ENCODE data around the gene NPAS2. TPM values are rescaled to one million over a fixed set of nuclear protein-coding genes. Genes with fewer than 3 reads are reported as not detected.

The NPAS2 gene
- total RNA-seq, 6 donors from 2014 or later: 13.8 to 52.5 (median 23.0) TPM

DNA sequence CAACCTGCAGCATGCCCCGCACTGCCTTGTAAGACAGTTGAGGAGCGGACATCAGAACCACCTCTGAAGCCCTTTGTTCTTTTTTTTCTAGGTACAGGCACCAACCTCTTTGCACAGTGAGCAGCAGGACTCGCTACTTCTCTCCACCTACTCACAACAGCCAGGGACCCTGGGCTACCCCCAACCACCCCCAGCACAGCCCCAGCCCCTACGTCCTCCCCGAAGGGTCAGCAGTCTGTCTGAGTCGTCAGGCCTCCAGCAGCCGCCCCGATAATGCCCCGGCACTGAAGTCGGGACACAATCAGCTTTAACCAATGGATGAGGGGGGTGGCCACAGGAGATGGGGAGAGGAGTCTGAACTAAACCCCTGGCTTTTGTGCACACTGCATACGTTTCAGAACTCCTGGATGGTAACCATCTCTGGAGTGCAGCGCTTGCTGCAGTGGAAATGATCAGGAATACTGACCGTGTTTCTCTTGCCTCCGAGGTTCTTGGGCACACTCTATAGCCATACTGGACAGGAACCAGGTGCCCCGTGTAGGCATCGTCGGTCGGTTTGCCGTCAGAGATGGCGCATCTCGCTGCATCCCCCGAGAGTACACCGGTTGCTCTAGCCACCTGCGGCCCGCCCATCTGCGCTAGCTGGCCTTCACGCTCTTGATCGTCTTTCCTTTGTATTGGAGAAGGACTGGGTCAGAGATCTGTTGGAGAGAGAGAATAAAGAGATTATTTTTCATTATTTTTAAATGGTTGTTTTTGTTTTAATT, 175.6 kb downstream of the NPAS2 start:
- DNase-seq (peak in 1 of 2 donors; percentile 46), ATAC-seq (ENCODE audit: low FRiP score in 2 of 2) (no peak)
- WGBS, 2 donors: 90 to 96% methylated on average over 28 of the region's 28 CpGs
- H3K27ac ChIP-seq: no peak overlapping the region
- no peaks in the 10 kb centered on the region for H3K27me3 ChIP-seq
- no peak overlapping the region for H3K4me3 ChIP-seq
- no peaks in the 10 kb centered on the region for H3K9me3 ChIP-seq
- peaks cover 0 to 19% (median 0%) of the 10 kb centered on the region in 4 donors for H3K36me3 ChIP-seq
- TF ChIP-seq EP300 (IDR thresholded peaks at IDR 0.05): no peak
- no peak for TF ChIP-seq POLR2AphosphoS5 (IDR thresholded peaks at IDR 0.05)
- TF ChIP-seq, protein P1, sequence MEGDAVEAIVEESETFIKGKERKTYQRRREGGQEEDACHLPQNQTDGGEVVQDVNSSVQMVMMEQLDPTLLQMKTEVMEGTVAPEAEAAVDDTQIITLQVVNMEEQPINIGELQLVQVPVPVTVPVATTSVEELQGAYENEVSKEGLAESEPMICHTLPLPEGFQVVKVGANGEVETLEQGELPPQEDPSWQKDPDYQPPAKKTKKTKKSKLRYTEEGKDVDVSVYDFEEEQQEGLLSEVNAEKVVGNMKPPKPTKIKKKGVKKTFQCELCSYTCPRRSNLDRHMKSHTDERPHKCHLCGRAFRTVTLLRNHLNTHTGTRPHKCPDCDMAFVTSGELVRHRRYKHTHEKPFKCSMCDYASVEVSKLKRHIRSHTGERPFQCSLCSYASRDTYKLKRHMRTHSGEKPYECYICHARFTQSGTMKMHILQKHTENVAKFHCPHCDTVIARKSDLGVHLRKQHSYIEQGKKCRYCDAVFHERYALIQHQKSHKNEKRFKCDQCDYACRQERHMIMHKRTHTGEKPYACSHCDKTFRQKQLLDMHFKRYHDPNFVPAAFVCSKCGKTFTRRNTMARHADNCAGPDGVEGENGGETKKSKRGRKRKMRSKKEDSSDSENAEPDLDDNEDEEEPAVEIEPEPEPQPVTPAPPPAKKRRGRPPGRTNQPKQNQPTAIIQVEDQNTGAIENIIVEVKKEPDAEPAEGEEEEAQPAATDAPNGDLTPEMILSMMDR (IDR thresholded peaks at IDR 0.05): no peak
- no peak for TF ChIP-seq POLR2A (IDR thresholded peaks at IDR 0.05)
- H3K4me1 ChIP-seq: no peaks in the 10 kb centered on the region

DNA sequence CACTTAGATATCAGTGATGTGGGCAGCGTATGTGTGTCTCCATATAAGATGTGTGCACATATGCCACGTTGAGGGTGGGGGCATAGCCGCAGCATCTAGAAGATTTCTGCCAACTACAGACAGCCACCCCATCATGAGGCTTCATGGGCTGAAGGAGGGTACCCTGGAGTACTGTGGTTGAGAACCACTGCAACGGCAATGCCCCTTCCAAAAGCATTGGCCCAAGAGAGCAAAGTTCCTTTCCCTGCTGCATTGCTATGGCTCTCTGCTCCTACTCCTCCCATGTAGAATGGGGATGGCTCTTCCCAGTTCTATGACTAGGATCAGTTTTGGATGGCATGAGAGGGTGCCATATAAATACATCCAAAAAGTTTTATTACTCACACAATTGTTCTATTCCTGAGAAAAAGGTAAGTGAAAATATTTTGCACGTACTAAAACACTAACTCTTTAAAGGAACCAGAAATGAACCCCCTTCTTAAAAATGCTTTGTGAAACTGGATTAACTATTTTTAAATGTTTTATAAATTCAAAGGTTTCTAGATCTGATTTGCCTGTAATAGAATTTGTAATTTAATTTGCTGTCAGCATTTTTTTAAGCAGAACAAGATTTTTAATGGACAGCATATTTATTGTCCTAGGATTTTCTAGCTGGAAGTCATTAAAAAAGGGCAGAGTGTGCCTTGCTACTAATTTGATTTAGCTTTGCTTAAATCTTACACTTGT, 177.7 kb downstream of the NPAS2 start:
- ATAC-seq (ENCODE audit: low FRiP score in 2 of 2) (no peak), DNase-seq (no peak)
- Histone ChIP-seq H3K27ac (no peak overlapping the region), H3K9me3 (no peaks in the 10 kb centered on the region), H3K4me1 (peaks cover 0 to 7% (median 4%) of the 10 kb centered on the region in 4 donors), H3K4me3 (no peak overlapping the region), H3K36me3 (peaks cover 0 to 19% (median 0%) of the 10 kb centered on the region in 4 donors), H3K27me3 (no peaks in the 10 kb centered on the region)
- TF ChIP-seq EP300 (IDR thresholded peaks at IDR 0.05): no peak
- TF ChIP-seq POLR2A (IDR thresholded peaks at IDR 0.05): no peak
- TF ChIP-seq, protein P1 (IDR thresholded peaks at IDR 0.05): no peak
- no peak for TF ChIP-seq POLR2AphosphoS5 (IDR thresholded peaks at IDR 0.05)
- 82 to 97% methylated on average over 1 to 5 of the region's 5 CpGs for WGBS, 2 donors

GRCh38 chr2:100998235-100998573, 178.3 kb downstream of the NPAS2 start:
- no peak for TF ChIP-seq POLR2AphosphoS5 (IDR thresholded peaks at IDR 0.05)
- TF ChIP-seq POLR2A (IDR thresholded peaks at IDR 0.05): no peak
- TF ChIP-seq EP300 (IDR thresholded peaks at IDR 0.05): no peak
- TF ChIP-seq, protein P1 (IDR thresholded peaks at IDR 0.05): no peak
- no peak for DNase-seq
- Histone ChIP-seq H3K36me3 (peaks cover 0 to 19% (median 0%) of the 10 kb centered on the region in 4 donors), H3K27ac (no peak overlapping the region), H3K9me3 (no peaks in the 10 kb centered on the region), H3K4me1 (peaks cover under 1 to 12% (median 8%) of the 10 kb centered on the region in 4 donors), H3K27me3 (no peaks in the 10 kb centered on the region), H3K4me3 (no peak overlapping the region)
- WGBS, 2 donors: 78 to 81% methylated on average over 6 of the region's 6 CpGs
- no peak for ATAC-seq (ENCODE audit: low FRiP score in 2 of 2)

DNA sequence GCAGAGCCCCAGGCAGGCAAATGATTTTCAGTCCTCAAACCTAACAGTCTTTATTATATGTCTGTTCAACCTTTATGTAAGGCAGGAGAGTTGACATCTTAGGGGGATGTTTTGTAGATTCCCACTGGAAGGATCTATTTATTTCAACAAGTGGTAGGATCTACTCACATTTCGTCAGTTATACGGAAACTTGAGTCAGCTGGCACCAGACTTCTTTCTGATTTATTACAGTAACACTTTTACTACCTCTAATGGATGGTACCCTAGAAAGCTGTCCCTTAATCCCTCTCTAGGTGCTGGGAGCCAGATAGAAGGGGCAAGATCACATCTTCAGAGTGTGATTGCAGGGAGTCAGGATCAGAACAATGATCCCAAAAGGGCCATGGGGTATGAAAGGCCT, 180.1 kb downstream of the NPAS2 start:
- peaks cover 13 to 30% (median 23%) of the 10 kb centered on the region in 4 donors for H3K4me1 ChIP-seq
- H3K4me3 ChIP-seq: no peak overlapping the region
- ATAC-seq (ENCODE audit: low FRiP score in 2 of 2) (no peak), DNase-seq (no peak)
- 94 to 95% methylated on average over 2 of the region's 2 CpGs for WGBS, 2 donors
- no peak overlapping the region for H3K27ac ChIP-seq
- peaks cover 9 to 26% (median 14%) of the 10 kb centered on the region in 4 donors for H3K36me3 ChIP-seq
- TF ChIP-seq POLR2A (IDR thresholded peaks at IDR 0.05): no peak
- TF ChIP-seq, protein P1 (IDR thresholded peaks at IDR 0.05): no peak
- no peak for TF ChIP-seq EP300 (IDR thresholded peaks at IDR 0.05)
- TF ChIP-seq POLR2AphosphoS5 (IDR thresholded peaks at IDR 0.05): no peak
- no peaks in the 10 kb centered on the region for H3K27me3 ChIP-seq
- H3K9me3 ChIP-seq: no peaks in the 10 kb centered on the region

Measured in upper lobe of left lung (tissue), 6 donors.